Smooth muscle cell (in vitro differentiated cells): ENCODE data around the gene SART1. TPM values are rescaled to one million over a fixed set of nuclear protein-coding genes. Genes with fewer than 3 reads are reported as not detected.
"Not testable (repeated sequence)": the region's sequence is repeated elsewhere in the genome, so short reads cannot be mapped to it uniquely, and the experiment has no call there.

ENCODE experiments used
- DNase-seq: peaks from one replicate; lab custom pipeline; 2025; ENCODE audit not compliant: unreplicated experiment; lab: John Stamatoyannopoulos, UW
- H2AFZ ChIP-seq: fragments of 200-600 bp; sonication (generic); 2 replicates; pipeline ENCODE4 v1.6.0; 2016; ENCODE audit warnings: antibody characterized with exemption, low read depth, mild to moderate bottlenecking
- H3F3A ChIP-seq: fragments of 200-600 bp; sonication (generic); 2 replicates; pipeline ENCODE4 v1.6.0; 2017; ENCODE audit warnings: antibody characterized with exemption, low read depth
- H3K27ac ChIP-seq: fragments of 200-600 bp; sonication (generic); 2 replicates; pipeline ENCODE4 v1.5.1; 2016; ENCODE audit warnings: low read depth, mild to moderate bottlenecking
- H3K27me3 ChIP-seq: fragments of 200-600 bp; sonication (generic); 2 replicates; pipeline ENCODE4 v1.6.1; 2016; ENCODE audit warnings: low read depth, mild to moderate bottlenecking
- H3K36me3 ChIP-seq: fragments of 200-600 bp; sonication (generic); 2 replicates; pipeline ENCODE4 v1.5.1; 2016; ENCODE audit warnings: low read depth
- H3K4me1 ChIP-seq: fragments of 200-600 bp; sonication (generic); 2 replicates; pipeline ENCODE4 v1.5.1; 2016; ENCODE audit warnings: low read depth
- H3K4me2 ChIP-seq: fragments of 200-600 bp; sonication (generic); 2 replicates; pipeline ENCODE4 v1.6.0; 2016; ENCODE audit warnings: mild to moderate bottlenecking
- H3K4me3 ChIP-seq: fragments of 200-600 bp; sonication (generic); 2 replicates; pipeline ENCODE4 v1.5.1; 2016; ENCODE audit warnings: mild to moderate bottlenecking
- H3K79me2 ChIP-seq: fragments of 200-600 bp; sonication (generic); 2 replicates; pipeline ENCODE4 v1.6.0; 2016; ENCODE audit warnings: low read depth, mild to moderate bottlenecking
- H3K9ac ChIP-seq: fragments of 200-600 bp; sonication (generic); 2 replicates; pipeline ENCODE4 v1.6.0; 2016; ENCODE audit warnings: low read depth
- H3K9me3 ChIP-seq: fragments of 200-600 bp; sonication (generic); replicated peaks from 2 replicates; pipeline ENCODE4 v1.5.1; 2016; ENCODE audit warnings: low read depth
- H4K20me1 ChIP-seq: fragments of 200-600 bp; sonication (generic); 2 replicates; pipeline ENCODE4 v1.6.0; 2016; ENCODE audit warnings: low read depth
- CTCF ChIP-seq: fragments of 200-600 bp; sonication (generic); IDR thresholded peaks from 2 replicates; pipeline ENCODE4 v1.5.1; 2017; ENCODE audit warnings: borderline replicate concordance, mild to moderate bottlenecking, antibody characterized with exemption; ENCODE audit not compliant: insufficient read depth, poor library complexity, severe bottlenecking
- WGBS: methylation state at CpG from one replicate; pipeline ENCODE4 v1.1.7; 2016; ENCODE audit warnings: low lambda C conversion rate; 5-methylcytosine and 5-hydroxymethylcytosine counted together
- polyA plus RNA-seq: library from polyadenylated mRNA; unstranded; fragments of >200 nt; fragmentation: Nextera tagmentation; extraction: Ambion mirVana; gene quantifications from 2 replicates; pipeline ENCODE4 v1.2.1, GENCODE V29; 2016
- total RNA-seq: library from RNA; depleted of rRNA; stranded (reverse); fragments of >200 nt; gene quantifications from 2 replicates; pipeline ENCODE4 v1.2.3, GENCODE V29; 2014

SART1 gene
- total and polyA plus RNA-seq, 2 experiments from 2014 or later, result 22.5 to 62.5 TPM

GRCh38 chr11:66007201-66007634 lies 45.7 kb downstream of the SART1 start:
- no peak for TF ChIP-seq CTCF
- Histone ChIP-seq H3K4me2 (peak overlapping the region; percentile 33), H2AFZ (no peak overlapping the region), H4K20me1 (no peaks in the 10 kb centered on the region), H3K27me3 (peaks cover 10% of the 10 kb centered on the region), H3K27ac (peak overlapping the region; percentile 51), H3K9me3 (no peaks in the 10 kb centered on the region), H3K9ac (no peak overlapping the region), H3F3A (peaks cover 9% of the 10 kb centered on the region), H3K79me2 (peaks cover 8% of the 10 kb centered on the region), H3K4me3 (no peak overlapping the region), H3K4me1 (peaks cover 21% of the 10 kb centered on the region), H3K36me3 (no peaks in the 10 kb centered on the region)
- 54% methylated on average over 5 of the region's 5 CpGs for WGBS
- DNase-seq, result no peak

- Histone ChIP-seq H3K9ac (no peak overlapping the region), H3K79me2 (peaks cover 6% of the 10 kb centered on the region), H3K36me3 (no peaks in the 10 kb centered on the region), H3K4me1 (peaks cover 17% of the 10 kb centered on the region), H3F3A (peaks cover 9% of the 10 kb centered on the region), H3K4me3 (no peak overlapping the region), H2AFZ (no peak overlapping the region), H3K9me3 (no peaks in the 10 kb centered on the region), H3K4me2 (no peak overlapping the region), H4K20me1 (no peaks in the 10 kb centered on the region), H3K27me3 (peaks cover 14% of the 10 kb centered on the region), H3K27ac (no peak overlapping the region)
- DNase-seq, result no peak
- WGBS, result 92% methylated on average over 2 of the region's 2 CpGs
- TF ChIP-seq CTCF, result no peak
Observed at GRCh38 chr11:66008095-66008467, 46.5 kb downstream of the SART1 start.

- Histone ChIP-seq H3K27me3 (peaks cover 14% of the 10 kb centered on the region), H3K27ac (no peak overlapping the region), H3K79me2 (peaks cover 1% of the 10 kb centered on the region), H4K20me1 (no peaks in the 10 kb centered on the region), H3F3A (peaks cover 9% of the 10 kb centered on the region), H2AFZ (no peak overlapping the region), H3K36me3 (no peaks in the 10 kb centered on the region), H3K9ac (no peak overlapping the region), H3K4me3 (no peak overlapping the region), H3K4me1 (peaks cover 12% of the 10 kb centered on the region), H3K4me2 (no peak overlapping the region), H3K9me3 (no peaks in the 10 kb centered on the region)
- whole genome bisulfite sequencing, result 66% methylated on average over 10 of the region's 10 CpGs
- no peak for TF ChIP-seq CTCF
- DNase-seq, result no peak
Observed at GRCh38 chr11:66008468-66009101, 47.1 kb downstream of the SART1 start.

DNA sequence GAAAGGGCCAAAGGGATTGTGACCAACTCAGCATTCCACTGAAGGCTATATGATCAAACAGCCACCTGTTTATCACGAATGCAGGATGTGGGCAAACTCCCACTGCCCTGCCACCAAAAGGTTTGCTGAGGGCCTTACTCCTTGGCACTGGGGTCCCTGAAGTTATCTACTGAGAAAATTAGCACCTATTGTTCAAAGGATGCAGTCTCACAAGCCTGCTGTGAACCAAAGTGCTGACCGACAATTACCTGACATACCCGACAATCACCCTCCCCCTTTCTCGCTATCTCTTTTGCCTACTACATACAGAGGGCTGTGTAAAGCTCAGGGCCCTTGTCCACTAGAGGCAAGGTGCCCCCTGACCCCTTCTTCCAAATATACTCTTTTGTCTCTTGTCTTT lies 48.5 kb downstream of the SART1 start:
- peaks cover 12% of the 10 kb centered on the region for H3K4me1 ChIP-seq
- H3K4me2 ChIP-seq, H3K9me3 ChIP-seq, H3K27ac ChIP-seq, DNase-seq, H3K4me3 ChIP-seq, H3K9ac ChIP-seq, H3K79me2 ChIP-seq, H2AFZ ChIP-seq, H4K20me1 ChIP-seq, H3K36me3 ChIP-seq, H3F3A ChIP-seq: not testable (repeated sequence)
- peaks cover 14% of the 10 kb centered on the region for H3K27me3 ChIP-seq
- WGBS, result 89% methylated on average over 4 of the region's 4 CpGs
